ENCODE data around the gene MBNL3. TPM values are rescaled to one million over a fixed set of nuclear protein-coding genes. Genes with fewer than 3 reads are reported as not detected.

Gene MBNL3
- total RNA-seq, 1 experiment from 2014 or later: 4.0 TPM

- no peaks in the 10 kb centered on the region for H3K36me3 Mint-ChIP-seq
- H3K4me1 Mint-ChIP-seq: peaks cover 17% of the 10 kb centered on the region
- H3K4me3 Mint-ChIP-seq: peak overlapping the region; percentile 86
- ChIA-PET POLR2A (no interaction called here), CTCF (no interaction called here)
- ATAC-seq (peak; percentile 71), DNase-seq (ENCODE audit: low spot score) (peak; percentile 51)
- H3K9me3 Mint-ChIP-seq: no peaks in the 10 kb centered on the region
- H3K27ac Mint-ChIP-seq: no peak overlapping the region
- H3K27me3 Mint-ChIP-seq (ENCODE audit: low read depth): peaks cover 28% of the 10 kb centered on the region
- TF ChIP-seq USF1 (CRISPR knock-in tag; IDR thresholded peaks at IDR 0.05) (no peak), TEAD1 (CRISPR knock-in tag; IDR thresholded peaks at IDR 0.05) (no peak), TEAD4 (CRISPR knock-in tag; IDR thresholded peaks at IDR 0.05) (no peak), ZNF263 (CRISPR knock-in tag; IDR thresholded peaks at IDR 0.05; ENCODE audit: low read depth) (no peak), GRHL2 (CRISPR knock-in tag; IDR thresholded peaks at IDR 0.05; ENCODE audit: insufficient replicate concordance, severe bottlenecking) (no peak), ETV6 (CRISPR knock-in tag; IDR thresholded peaks at IDR 0.05) (no peak), ZNF423 (CRISPR knock-in tag; IDR thresholded peaks at IDR 0.05) (no peak), ZNF281 (CRISPR knock-in tag; IDR thresholded peaks at IDR 0.05) (no peak), ZNF416 (CRISPR knock-in tag; IDR thresholded peaks at IDR 0.05) (no peak), PRRX2 (CRISPR knock-in tag; IDR thresholded peaks at IDR 0.05) (no peak), ZBTB21 (CRISPR knock-in tag; IDR thresholded peaks at IDR 0.05; ENCODE audit: borderline replicate concordance) (no peak), SMAD3 (CRISPR knock-in tag; IDR thresholded peaks at IDR 0.05; ENCODE audit: borderline replicate concordance) (no peak), MLX (CRISPR knock-in tag; IDR thresholded peaks at IDR 0.05) (no peak), MYBL2 (CRISPR knock-in tag; IDR thresholded peaks at IDR 0.05) (0 out of 2 replicates have a peak, but pooled peaks have one; percentile 32), JUN (CRISPR knock-in tag; IDR thresholded peaks at IDR 0.05) (no peak), ATF2 (CRISPR knock-in tag; IDR thresholded peaks at IDR 0.05; ENCODE audit: borderline replicate concordance, low read depth) (no peak), SOX15 (CRISPR knock-in tag; IDR thresholded peaks at IDR 0.05) (no peak), TP53 (CRISPR knock-in tag; IDR thresholded peaks at IDR 0.05) (peak; percentile 60; the same call in 1 of the 2 replicates), JAZF1 (CRISPR knock-in tag; IDR thresholded peaks at IDR 0.05) (no peak), ZSCAN18 (CRISPR knock-in tag; IDR thresholded peaks at IDR 0.05) (no peak), FOXP1 (CRISPR knock-in tag; IDR thresholded peaks at IDR 0.05; ENCODE audit: borderline replicate concordance) (no peak), FOXJ3 (CRISPR knock-in tag; IDR thresholded peaks at IDR 0.05; ENCODE audit: borderline replicate concordance) (no peak), E2F5 (CRISPR knock-in tag; IDR thresholded peaks at IDR 0.05) (0 out of 2 replicates have a peak, but pooled peaks have one; percentile 18), CBFB (CRISPR knock-in tag; IDR thresholded peaks at IDR 0.05; ENCODE audit: low read depth) (no peak), FOXK1 (CRISPR knock-in tag; IDR thresholded peaks at IDR 0.05) (no peak), ATF6 (CRISPR knock-in tag; IDR thresholded peaks at IDR 0.05) (no peak), HMGA2 (CRISPR knock-in tag; IDR thresholded peaks at IDR 0.05) (no peak), ZNF317 (CRISPR knock-in tag; IDR thresholded peaks at IDR 0.05; ENCODE audit: borderline replicate concordance, low read depth) (no peak), SP1 (CRISPR knock-in tag; conservative IDR thresholded peaks at IDR 0.05) (0 out of 2 replicates have a peak, but pooled peaks have one; percentile 35)
Measured at GRCh38 chrX:132489578-132490419, 961 bp upstream of the MBNL3 start.
